SK-N-SH treated with all-trans-retinoic acid at 6 μM for 48 hours (cell line): ENCODE data around the gene KDM2B.

Experiments
- ATAC-seq: fragments of 200-7000 bp; cut with Tn5 transposase; 3 replicates; pipeline ENCODE4 v1.9.1; 2020; ENCODE audit warnings: mild to moderate bottlenecking, moderate library complexity
- ARNTL ChIP-seq: fragments of 450-650 bp; formaldehyde crosslinking; IDR thresholded peaks from 2 replicates; pipeline ENCODE4 v1.5.0; 2020; ENCODE audit warnings: low read depth, mild to moderate bottlenecking, moderate library complexity, borderline replicate concordance
- BACH2 ChIP-seq: fragments of 250-450 bp; sonication (Bioruptor Pico); IDR thresholded peaks from 2 replicates; pipeline ENCODE4 v1.9.0; 2021; ENCODE audit warnings: mild to moderate bottlenecking, borderline replicate concordance
- CREB5 ChIP-seq: fragments of 250-450 bp; sonication (Bioruptor Pico); IDR thresholded peaks from 2 replicates; pipeline ENCODE4 v1.5.1; 2020; ENCODE audit warnings: low read depth, mild to moderate bottlenecking, moderate library complexity
- ESRRG ChIP-seq: fragments of 250-450 bp; sonication (Bioruptor Pico); IDR thresholded peaks from 2 replicates; pipeline ENCODE4 v1.6.1; 2021; ENCODE audit warnings: mild to moderate bottlenecking
- GLIS3 ChIP-seq: fragments of 250-450 bp; sonication (Bioruptor Pico); IDR thresholded peaks from 2 replicates; pipeline ENCODE4 v1.5.0; 2020; ENCODE audit warnings: mild to moderate bottlenecking, moderate library complexity
- ISL1 ChIP-seq: fragments of 250-450 bp; sonication (Bioruptor Pico); IDR thresholded peaks from 2 replicates; pipeline ENCODE4 v2.1.2; 2022; ENCODE audit warnings: mild to moderate bottlenecking, moderate library complexity
- OSR1 ChIP-seq: fragments of 250-450 bp; sonication (Bioruptor Pico); IDR thresholded peaks from 2 replicates; pipeline ENCODE4 v1.8.0; 2022; ENCODE audit warnings: moderate library complexity, mild to moderate bottlenecking, inconsistent platforms
- PATZ1 ChIP-seq: fragments of 250-450 bp; sonication (Bioruptor Pico); IDR thresholded peaks from 2 replicates; pipeline ENCODE4 v1.8.0; 2020; ENCODE audit warnings: mild to moderate bottlenecking, moderate library complexity, borderline replicate concordance
- PPARA ChIP-seq: fragments of 250-450 bp; sonication (Bioruptor Pico); IDR thresholded peaks from 2 replicates; pipeline ENCODE4 v1.5.0; 2020; ENCODE audit warnings: mild to moderate bottlenecking, borderline replicate concordance
- SNAI2 ChIP-seq: fragments of 250-450 bp; sonication (Bioruptor Pico); IDR thresholded peaks from 2 replicates; pipeline ENCODE4 v1.5.0; 2020; ENCODE audit warnings: mild to moderate bottlenecking, moderate library complexity
- TCF4 ChIP-seq: fragments of 250-450 bp; sonication (Bioruptor Pico); IDR thresholded peaks from 2 replicates; pipeline ENCODE4 v1.8.0; 2021; ENCODE audit warnings: mild to moderate bottlenecking, moderate library complexity, borderline replicate concordance
- TOX ChIP-seq: fragments of 250-450 bp; sonication (Bioruptor Pico); IDR thresholded peaks from 2 replicates; pipeline ENCODE4 v1.8.0; 2021; ENCODE audit warnings: mild to moderate bottlenecking, moderate library complexity, borderline replicate concordance
- TSHZ2 ChIP-seq: fragments of 250-450 bp; sonication (Bioruptor Pico); IDR thresholded peaks from 2 replicates; pipeline ENCODE4 v1.5.0; 2020; ENCODE audit warnings: mild to moderate bottlenecking, moderate library complexity
- ZC3H10 ChIP-seq: fragments of 250-450 bp; sonication (Bioruptor Pico); IDR thresholded peaks from 2 replicates; pipeline ENCODE4 v1.5.1; 2021; ENCODE audit warnings: mild to moderate bottlenecking, moderate library complexity
- ZFP30 ChIP-seq: fragments of 450-650 bp; formaldehyde crosslinking; IDR thresholded peaks from 2 replicates; pipeline ENCODE4 v1.5.0; 2022; ENCODE audit warnings: mild to moderate bottlenecking, moderate library complexity
- ZNF565 ChIP-seq: fragments of 450-650 bp; formaldehyde crosslinking; conservative IDR thresholded peaks from 2 replicates; pipeline ENCODE4 v1.5.0; 2020; ENCODE audit warnings: low read depth, mild to moderate bottlenecking, moderate library complexity
- ZNF70 ChIP-seq: fragments of 450-650 bp; formaldehyde crosslinking; IDR thresholded peaks from 2 replicates; pipeline ENCODE4 v1.5.0; 2020; ENCODE audit warnings: mild to moderate bottlenecking, moderate library complexity
- ZNF8 ChIP-seq: fragments of 450-650 bp; formaldehyde crosslinking; IDR thresholded peaks from 2 replicates; pipeline ENCODE4 v1.5.0; 2020; ENCODE audit warnings: mild to moderate bottlenecking, moderate library complexity

Gene KDM2B

GRCh38 chr12:121608301-121608700 lies 27.5 kb upstream of the KDM2B start:
- no peak for ATAC-seq
- TF ChIP-seq CREB5 (no peak), ZNF70 (CRISPR knock-in tag) (no peak), ZC3H10 (CRISPR knock-in tag) (no peak), ZFP30 (CRISPR knock-in tag) (no peak), BACH2 (CRISPR knock-in tag) (no peak), TOX (CRISPR knock-in tag) (no peak), ESRRG (CRISPR knock-in tag) (no peak), GLIS3 (CRISPR knock-in tag) (no peak), ZNF8 (CRISPR knock-in tag) (no peak), ZNF565 (CRISPR knock-in tag) (no peak), PPARA (CRISPR knock-in tag) (no peak), ISL1 (no peak), SNAI2 (CRISPR knock-in tag) (no peak), OSR1 (no peak), TSHZ2 (CRISPR knock-in tag) (no peak), ARNTL (CRISPR knock-in tag) (no peak)

GRCh38 chr12:121603581-121603980 lies 22.8 kb upstream of the KDM2B start:
- no peak for ATAC-seq

More at GRCh38 chr12:121603581-121603980, 22.8 kb upstream of the KDM2B start:
- TF ChIP-seq TOX (CRISPR knock-in tag): no peak
- no peak for TF ChIP-seq ZNF8 (CRISPR knock-in tag)
- TF ChIP-seq ESRRG (CRISPR knock-in tag): no peak
- no peak for TF ChIP-seq CREB5
- no peak for TF ChIP-seq PATZ1
- TF ChIP-seq TCF4 (CRISPR knock-in tag): no peak
- no peak for TF ChIP-seq TSHZ2 (CRISPR knock-in tag)
- TF ChIP-seq, all 23 proteins: peak for 0
